ENCODE measurements around the gene MRPL33. TPM values are rescaled to one million over a fixed set of nuclear protein-coding genes. Genes with fewer than 3 reads are reported as not detected.

The MRPL33 gene
- total RNA-seq, 1 donor from 2014 or later = 48.3 TPM

- no peak for TF ChIP-seq CTCF (IDR thresholded peaks at IDR 0.05; ENCODE audit: unreplicated experiment)
- peaks cover 18% of the 10 kb centered on the region for H3K4me1 Mint-ChIP-seq
- DNase-seq (ENCODE audit: low spot score in 2 of 2, unreplicated experiment in 2 of 2) = no peak
- no peaks in the 10 kb centered on the region for H3K36me3 Mint-ChIP-seq
- H3K4me3 Mint-ChIP-seq = no peak overlapping the region
- no peak overlapping the region for H3K27ac Mint-ChIP-seq
- H3K27me3 Mint-ChIP-seq (ENCODE audit: low read depth) = no peaks in the 10 kb centered on the region
- no peaks in the 10 kb centered on the region for H3K9me3 Mint-ChIP-seq
Measured at GRCh38 chr2:27727257-27727656, 44.3 kb upstream of the MRPL33 start.

- no peaks in the 10 kb centered on the region for H3K9me3 Mint-ChIP-seq
- no peak overlapping the region for H3K27ac Mint-ChIP-seq
- H3K27me3 Mint-ChIP-seq (ENCODE audit: low read depth) = no peaks in the 10 kb centered on the region
- H3K4me1 Mint-ChIP-seq = peaks cover 18% of the 10 kb centered on the region
- no peak for TF ChIP-seq CTCF (IDR thresholded peaks at IDR 0.05; ENCODE audit: unreplicated experiment)
- no peak overlapping the region for H3K4me3 Mint-ChIP-seq
- no peaks in the 10 kb centered on the region for H3K36me3 Mint-ChIP-seq
- no peak for DNase-seq (ENCODE audit: low spot score in 2 of 2, unreplicated experiment in 2 of 2)
Measured at GRCh38 chr2:27728081-27728858, 43.2 kb upstream of the MRPL33 start.

- H3K27me3 Mint-ChIP-seq (ENCODE audit: low read depth) = no peaks in the 10 kb centered on the region
- no peaks in the 10 kb centered on the region for H3K9me3 Mint-ChIP-seq
- no peak for TF ChIP-seq CTCF (IDR thresholded peaks at IDR 0.05; ENCODE audit: unreplicated experiment)
- H3K4me1 Mint-ChIP-seq = peaks cover 13% of the 10 kb centered on the region
- DNase-seq (ENCODE audit: low spot score in 2 of 2, unreplicated experiment in 2 of 2) = no peak
- no peak overlapping the region for H3K4me3 Mint-ChIP-seq
- H3K36me3 Mint-ChIP-seq = no peaks in the 10 kb centered on the region
- H3K27ac Mint-ChIP-seq = no peak overlapping the region
Measured at GRCh38 chr2:27729198-27729597, 42.3 kb upstream of the MRPL33 start.

GRCh38 chr2:27729614-27730013, 41.9 kb upstream of the MRPL33 start:
- no peak for DNase-seq (ENCODE audit: low spot score in 2 of 2, unreplicated experiment in 2 of 2)
- no peaks in the 10 kb centered on the region for H3K27me3 Mint-ChIP-seq (ENCODE audit: low read depth)
- peaks cover 12% of the 10 kb centered on the region for H3K4me1 Mint-ChIP-seq
- H3K36me3 Mint-ChIP-seq = no peaks in the 10 kb centered on the region
- no peak for TF ChIP-seq CTCF (IDR thresholded peaks at IDR 0.05; ENCODE audit: unreplicated experiment)
- H3K27ac Mint-ChIP-seq = no peak overlapping the region
- no peaks in the 10 kb centered on the region for H3K9me3 Mint-ChIP-seq
- H3K4me3 Mint-ChIP-seq = no peak overlapping the region

- TF ChIP-seq CTCF (IDR thresholded peaks at IDR 0.05; ENCODE audit: unreplicated experiment) = no peak
- no peak overlapping the region for H3K27ac Mint-ChIP-seq
- no peaks in the 10 kb centered on the region for H3K27me3 Mint-ChIP-seq (ENCODE audit: low read depth)
- H3K9me3 Mint-ChIP-seq = no peaks in the 10 kb centered on the region
- no peak overlapping the region for H3K4me3 Mint-ChIP-seq
- H3K36me3 Mint-ChIP-seq = no peaks in the 10 kb centered on the region
- peaks cover 10% of the 10 kb centered on the region for H3K4me1 Mint-ChIP-seq
- DNase-seq (ENCODE audit: low spot score in 2 of 2, unreplicated experiment in 2 of 2) = no peak
Measured at GRCh38 chr2:27730261-27730662, 41.3 kb upstream of the MRPL33 start.
